ENCODE measurements around the gene IL2RA.

GRCh38 chr10:6102128-6102527 lies 40.0 kb upstream of the IL2RA start:
- TF ChIP-seq CTCF (conservative IDR thresholded peaks at IDR 0.05; ENCODE audit: low read length) (no peak), EZH2phosphoT487 (IDR thresholded peaks at IDR 0.05; ENCODE audit: borderline replicate concordance) (no peak)
